Ovary (tissue), 9 donors: ENCODE data around the gene TRMT61B. TPM values are rescaled to one million over a fixed set of nuclear protein-coding genes. Genes with fewer than 3 reads are reported as not detected.

Experiments
- DNase-seq, 5 donors: peaks; one replicate each; pipeline ENCODE4 v3.0.0-alpha.2; 2019 to 2020
- H3K27ac ChIP-seq, 2 donors: fragments of 200-600 bp; one replicate each; pipeline versions ENCODE4 v1.5.1 to v1.8.0; 2019 to 2022
- H3K27me3 ChIP-seq: fragments of 200-600 bp; one replicate; pipeline ENCODE4 v1.8.0; 2022
- H3K36me3 ChIP-seq: fragments of 200-600 bp; sonication (generic); one replicate; pipeline ENCODE4 v1.5.1; 2019
- H3K4me1 ChIP-seq: one replicate; pipeline ENCODE4 v1.8.1; 2013; ENCODE audit warnings: mild to moderate bottlenecking, moderate library complexity; ENCODE audit not compliant: insufficient read depth
- H3K4me3 ChIP-seq: fragments of 200-600 bp; sonication (generic); one replicate; pipeline ENCODE4 v1.5.1; 2017
- H3K9me3 ChIP-seq, 2 donors: fragments of 200-600 bp in 1 of 2; sonication (generic) in 1 of 2; one replicate each; pipeline versions ENCODE4 v1.5.1 to v1.8.1; 2013 to 2019; ENCODE audit warnings: mild to moderate bottlenecking in 1 of 2, moderate library complexity in 1 of 2
- CTCF ChIP-seq, 3 donors: fragments of 450-650 bp in 2 of 3; fragments of 200-600 bp in 1 of 3; IDR thresholded peaks; one replicate each; pipeline versions ENCODE4 v1.5.1 to v1.8.0; 2016 to 2022; ENCODE audit warnings: antibody characterized with exemption in 3 of 3, mild to moderate bottlenecking in 1 of 3
- EP300 ChIP-seq: sonication (generic); formaldehyde crosslinking; IDR thresholded peaks from one replicate; pipeline ENCODE4 v1.6.1; 2017; ENCODE audit warnings: antibody characterized with exemption
- POLR2A ChIP-seq: fragments of 450-650 bp; IDR thresholded peaks from one replicate; pipeline ENCODE4 v1.6.1; 2017; ENCODE audit warnings: antibody characterized with exemption, mild to moderate bottlenecking, moderate library complexity
- WGBS, 3 donors: extraction: QIAGEN DNeasy Blood & Tissue Kit in 1 of 3; methylation state at CpG; one replicate each; pipeline versions ENCODE4 v1.1.5 to v1.1.7; 2013 to 2017; 5-methylcytosine and 5-hydroxymethylcytosine counted together
- intact Hi-C, 4 donors: fragments of 100-400 bp; cut with DNase I; formaldehyde crosslinking; loops; one replicate each; pipeline versions ENCODE4 v1.11.0 to v1.15.1; 2022 to 2023
- polyA plus RNA-seq, 2 donors: library from polyadenylated mRNA; stranded (reverse); fragments of 200-250 nt in 1 of 2; fragments of 350-450 nt in 1 of 2; fragmentation: Illumina TruSeq in 1 of 2; extraction: RNeasy Lipid Tissue Mini Kit (QIAGEN cat#74804) in 1 of 2; gene quantifications; one replicate each; pipeline ENCODE4 v1.2.3, GENCODE V29; 2013 to 2014
- total RNA-seq, 7 donors: library from RNA; depleted of rRNA in 2 of 7; stranded (reverse); fragments of >200 nt in 2 of 7; fragmentation: NEBNext Ultra II Directional in 3 of 7; extraction: Animal tissue kit (Norgen Biotek cat#: 25700) in 3 of 7; gene quantifications; one replicate each; pipeline versions ENCODE4 v1.1.0 to v1.2.4, GENCODE V29; 2016 to 2023
- donor health status: DM: no; HTN: no; CAD: no; lungs with moderate emphysema.
- donor health status: DM: no; HTN: no; CAD: no.
- donor health status: Bipolar disorder and iron deficiency.
- donor health status: DM: yes; HTN: yes; CAD: no.
- donor health status: DM: no; HTN: no; CAD: no.
- donor health status: DM: yes; HTN: yes; CAD: no.

Gene TRMT61B
- total and polyA plus RNA-seq, 9 donors = 8.1 to 18.4 (median 13.1) TPM

GRCh38 chr2:28906821-28907220, 36.7 kb upstream of the TRMT61B start:
- 95 to 98% (median 97%) methylated on average over 2 of the region's 2 CpGs for WGBS, 3 donors

DNA sequence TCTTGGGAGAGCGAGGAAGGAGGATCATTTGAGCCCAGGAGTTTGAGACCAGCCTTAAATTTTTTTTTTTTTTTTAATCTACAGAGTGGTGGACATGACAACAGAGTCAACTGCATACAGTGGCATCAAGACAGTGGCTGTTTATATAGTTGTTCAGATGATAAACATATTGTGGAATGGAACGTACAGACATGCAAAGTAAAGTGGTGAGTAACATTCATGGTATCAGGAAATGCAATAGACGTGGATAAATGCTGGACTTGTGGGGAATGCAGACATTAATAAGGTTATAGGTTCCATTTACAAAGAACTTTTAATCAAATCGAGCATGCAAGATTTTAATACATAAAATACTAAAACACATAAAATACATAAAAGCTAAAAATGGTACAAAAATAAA, 36.3 kb upstream of the TRMT61B start:
- Histone ChIP-seq H3K9me3 (no peaks in the 10 kb centered on the region), H3K4me1 (no peaks in the 10 kb centered on the region), H3K27me3 (no peaks in the 10 kb centered on the region), H3K36me3 (no peaks in the 10 kb centered on the region), H3K27ac (no peak overlapping the region), H3K4me3 (no peak overlapping the region)
- TF ChIP-seq CTCF (IDR thresholded peaks at IDR 0.05) = no peak
- 89 to 93% (median 93%) methylated on average over 4 of the region's 4 CpGs for WGBS, 3 donors
- DNase-seq = no peak
- intact Hi-C loops = no loop called here

More at GRCh38 chr2:28906821-28907220, 36.7 kb upstream of the TRMT61B start:
- Histone ChIP-seq H3K4me1 (no peaks in the 10 kb centered on the region), H3K27me3 (no peaks in the 10 kb centered on the region), H3K27ac (no peak overlapping the region), H3K4me3 (no peak overlapping the region), H3K36me3 (no peaks in the 10 kb centered on the region), H3K9me3 (no peaks in the 10 kb centered on the region)
- intact Hi-C loops = no loop called here
- TF ChIP-seq POLR2A (no peak), CTCF (IDR thresholded peaks at IDR 0.05) (no peak), EP300 (no peak)
- DNase-seq = no peak

DNA sequence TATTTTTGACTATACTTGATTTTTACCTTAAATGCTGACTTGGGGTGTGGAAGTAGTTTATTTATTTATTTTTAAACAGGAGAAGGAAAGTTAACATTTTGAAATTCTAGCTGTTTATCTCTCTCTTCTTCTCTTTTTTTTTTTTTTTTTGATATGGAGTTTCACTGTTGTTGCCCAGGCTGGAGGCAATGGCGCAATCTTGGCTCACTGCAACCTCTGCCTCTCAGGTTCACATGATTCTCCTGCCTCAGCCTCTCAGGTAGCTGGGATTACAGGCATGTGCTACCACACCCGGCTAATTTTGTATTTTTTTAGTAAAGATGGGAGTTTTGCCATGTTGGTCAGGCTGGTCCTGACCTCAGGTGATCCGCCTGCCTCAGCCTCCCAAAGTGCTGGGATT, 35.4 kb upstream of the TRMT61B start:
- DNase-seq = no peak
- intact Hi-C loops = no loop called here
- H3K4me3 ChIP-seq = no peak overlapping the region
- WGBS, 3 donors = 96 to 98% (median 98%) methylated on average over 3 of the region's 3 CpGs
- TF ChIP-seq POLR2A (no peak), EP300 (no peak), CTCF (IDR thresholded peaks at IDR 0.05) (no peak)
- H3K27me3 ChIP-seq = no peaks in the 10 kb centered on the region
- no peaks in the 10 kb centered on the region for H3K9me3 ChIP-seq
- H3K27ac ChIP-seq = no peak overlapping the region
- no peaks in the 10 kb centered on the region for H3K4me1 ChIP-seq
- no peaks in the 10 kb centered on the region for H3K36me3 ChIP-seq

- Histone ChIP-seq H3K4me1 (no peaks in the 10 kb centered on the region), H3K36me3 (no peaks in the 10 kb centered on the region), H3K9me3 (no peaks in the 10 kb centered on the region), H3K4me3 (no peak overlapping the region), H3K27me3 (no peaks in the 10 kb centered on the region), H3K27ac (no peak overlapping the region)
- intact Hi-C loops = no loop called here
- TF ChIP-seq POLR2A (no peak), CTCF (IDR thresholded peaks at IDR 0.05) (no peak), EP300 (no peak)
- no peak for DNase-seq
- WGBS, 3 donors = 44 to 94% (median 90%) methylated on average over 2 of the region's 2 CpGs
These were observed 34.8 kb upstream of the TRMT61B start for GRCh38 chr2:28904802-28905457.
